ENCODE measurements around the gene SETD3. TPM values are rescaled to one million over a fixed set of nuclear protein-coding genes. Genes with fewer than 3 reads are reported as not detected.
A peak's percentile ranks its signal among the peaks of the same experiment; 100 is the strongest.

The SETD3 gene
- total and polyA plus RNA-seq, 2 experiments from 2014 or later, result 60.1 to 67.5 TPM

DNA sequence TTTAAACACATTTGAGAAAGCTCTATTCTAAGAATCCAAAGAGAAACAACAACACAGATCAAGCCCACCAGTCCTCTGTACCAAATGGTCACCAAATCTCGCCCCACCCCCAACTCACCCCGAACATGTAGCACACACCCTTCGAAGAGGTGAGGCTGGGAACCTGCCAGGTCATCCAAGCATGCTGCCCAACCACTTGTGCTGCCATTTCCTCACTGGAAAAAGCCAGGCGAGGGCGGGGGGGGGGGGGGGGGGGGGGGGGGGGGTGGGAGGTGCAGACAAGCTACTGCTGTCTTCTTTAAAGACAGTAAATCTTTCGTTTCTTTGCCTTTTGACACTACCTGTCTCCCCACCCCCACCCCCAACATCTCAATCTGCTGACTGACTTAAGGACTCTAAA lies 59.9 kb downstream of the SETD3 start:
- H3K4me1 ChIP-seq (ENCODE audit: low read depth), result peaks cover 9% of the 10 kb centered on the region
- DNase-seq (ENCODE audit: low read depth in 1 of 2, low spot score in 1 of 2), result peak in 1 of 2 donors; percentile 14

DNA sequence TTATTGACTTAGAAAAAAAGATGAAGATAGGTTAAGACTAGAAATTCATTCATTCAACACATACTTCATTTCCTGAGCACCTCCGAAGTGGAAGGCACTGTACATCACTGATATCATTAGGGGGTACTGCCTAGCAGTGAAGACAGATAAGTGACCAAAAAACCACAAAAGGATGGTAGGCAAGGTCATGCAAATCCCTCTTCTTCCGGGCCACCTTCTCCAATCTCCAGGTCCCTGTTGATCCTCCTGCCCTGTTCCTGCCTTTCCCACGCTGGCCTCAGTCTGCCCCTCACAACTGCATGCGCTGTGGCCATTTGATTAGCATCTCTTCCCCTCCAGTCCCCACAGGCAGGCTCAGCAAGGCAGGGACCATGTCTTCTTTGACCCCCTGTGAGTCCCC lies 60.8 kb downstream of the SETD3 start:
- TF ChIP-seq, protein P1, sequence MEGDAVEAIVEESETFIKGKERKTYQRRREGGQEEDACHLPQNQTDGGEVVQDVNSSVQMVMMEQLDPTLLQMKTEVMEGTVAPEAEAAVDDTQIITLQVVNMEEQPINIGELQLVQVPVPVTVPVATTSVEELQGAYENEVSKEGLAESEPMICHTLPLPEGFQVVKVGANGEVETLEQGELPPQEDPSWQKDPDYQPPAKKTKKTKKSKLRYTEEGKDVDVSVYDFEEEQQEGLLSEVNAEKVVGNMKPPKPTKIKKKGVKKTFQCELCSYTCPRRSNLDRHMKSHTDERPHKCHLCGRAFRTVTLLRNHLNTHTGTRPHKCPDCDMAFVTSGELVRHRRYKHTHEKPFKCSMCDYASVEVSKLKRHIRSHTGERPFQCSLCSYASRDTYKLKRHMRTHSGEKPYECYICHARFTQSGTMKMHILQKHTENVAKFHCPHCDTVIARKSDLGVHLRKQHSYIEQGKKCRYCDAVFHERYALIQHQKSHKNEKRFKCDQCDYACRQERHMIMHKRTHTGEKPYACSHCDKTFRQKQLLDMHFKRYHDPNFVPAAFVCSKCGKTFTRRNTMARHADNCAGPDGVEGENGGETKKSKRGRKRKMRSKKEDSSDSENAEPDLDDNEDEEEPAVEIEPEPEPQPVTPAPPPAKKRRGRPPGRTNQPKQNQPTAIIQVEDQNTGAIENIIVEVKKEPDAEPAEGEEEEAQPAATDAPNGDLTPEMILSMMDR (IDR thresholded peaks at IDR 0.05; ENCODE audit: low read depth, low read length), result no peak
- H3K4me1 ChIP-seq (ENCODE audit: low read depth), result peaks cover 15% of the 10 kb centered on the region

More for the DNA sequence above, 59.9 kb downstream of the SETD3 start:
- Histone ChIP-seq H3K9me3 (ENCODE audit: low read depth) (no peaks in the 10 kb centered on the region), H3K36me3 (no peaks in the 10 kb centered on the region), H3K27me3 (no peaks in the 10 kb centered on the region), H3K4me3 (no peak overlapping the region), H3K27ac (no peak overlapping the region)
- TF ChIP-seq, protein P1 (IDR thresholded peaks at IDR 0.05; ENCODE audit: low read depth, low read length), result no peak

DNA sequence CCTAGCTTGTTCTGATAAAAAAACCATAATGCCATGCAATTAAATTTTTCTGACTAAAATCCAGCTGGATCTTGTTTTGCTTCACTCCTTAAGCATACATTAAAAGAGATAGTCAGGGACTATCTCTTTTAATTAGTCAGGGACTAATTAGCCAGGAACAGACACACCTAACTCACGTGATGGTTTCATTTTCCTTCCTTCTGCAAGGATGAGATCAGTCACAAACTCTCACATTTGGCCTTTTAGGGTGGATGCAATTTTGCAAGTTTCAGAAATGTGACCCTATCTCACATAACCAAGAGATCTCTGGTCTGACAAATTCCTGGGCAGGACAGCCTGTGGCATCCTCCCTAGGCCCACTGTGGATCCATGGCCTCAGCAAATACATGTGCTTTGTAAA lies 62.4 kb downstream of the SETD3 start:
- TF ChIP-seq, protein P1 (IDR thresholded peaks at IDR 0.05; ENCODE audit: low read depth, low read length), result no peak
- Histone ChIP-seq H3K4me3 (no peak overlapping the region), H3K36me3 (no peaks in the 10 kb centered on the region), H3K9me3 (ENCODE audit: low read depth) (no peaks in the 10 kb centered on the region), H3K27ac (no peak overlapping the region), H3K4me1 (ENCODE audit: low read depth) (peaks cover 7% of the 10 kb centered on the region), H3K27me3 (no peaks in the 10 kb centered on the region)
- no peak for DNase-seq (ENCODE audit: low read depth in 1 of 2, low spot score in 1 of 2)

More for the DNA sequence above, 60.8 kb downstream of the SETD3 start:
- DNase-seq (ENCODE audit: low read depth in 1 of 2, low spot score in 1 of 2), result no peak
- no peaks in the 10 kb centered on the region for H3K36me3 ChIP-seq
- no peaks in the 10 kb centered on the region for H3K27me3 ChIP-seq
- no peak overlapping the region for H3K4me3 ChIP-seq
- H3K9me3 ChIP-seq (ENCODE audit: low read depth), result no peaks in the 10 kb centered on the region
- H3K27ac ChIP-seq, result no peak overlapping the region

DNA sequence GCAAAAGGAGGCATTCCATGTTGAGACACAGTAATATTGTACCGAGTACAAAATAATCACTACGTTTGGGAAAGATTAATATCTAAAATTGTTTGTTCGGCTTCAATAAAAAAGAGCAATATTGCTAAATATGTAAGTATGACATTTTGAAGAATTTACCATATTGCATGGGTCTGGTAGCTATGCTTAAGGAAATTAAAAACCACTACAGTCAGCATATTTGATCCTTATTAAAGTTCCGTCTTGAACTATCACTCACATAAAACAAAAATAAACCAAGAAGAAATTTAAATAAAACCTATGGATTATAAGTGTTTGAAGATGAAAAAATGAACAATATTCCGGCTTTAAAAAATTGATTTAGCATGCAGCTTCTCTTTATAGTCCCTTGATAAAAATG lies 63.8 kb downstream of the SETD3 start:
- Histone ChIP-seq H3K36me3 (no peaks in the 10 kb centered on the region), H3K27ac (no peak overlapping the region)
- no peak for DNase-seq (ENCODE audit: low read depth in 1 of 2, low spot score in 1 of 2)

DNA sequence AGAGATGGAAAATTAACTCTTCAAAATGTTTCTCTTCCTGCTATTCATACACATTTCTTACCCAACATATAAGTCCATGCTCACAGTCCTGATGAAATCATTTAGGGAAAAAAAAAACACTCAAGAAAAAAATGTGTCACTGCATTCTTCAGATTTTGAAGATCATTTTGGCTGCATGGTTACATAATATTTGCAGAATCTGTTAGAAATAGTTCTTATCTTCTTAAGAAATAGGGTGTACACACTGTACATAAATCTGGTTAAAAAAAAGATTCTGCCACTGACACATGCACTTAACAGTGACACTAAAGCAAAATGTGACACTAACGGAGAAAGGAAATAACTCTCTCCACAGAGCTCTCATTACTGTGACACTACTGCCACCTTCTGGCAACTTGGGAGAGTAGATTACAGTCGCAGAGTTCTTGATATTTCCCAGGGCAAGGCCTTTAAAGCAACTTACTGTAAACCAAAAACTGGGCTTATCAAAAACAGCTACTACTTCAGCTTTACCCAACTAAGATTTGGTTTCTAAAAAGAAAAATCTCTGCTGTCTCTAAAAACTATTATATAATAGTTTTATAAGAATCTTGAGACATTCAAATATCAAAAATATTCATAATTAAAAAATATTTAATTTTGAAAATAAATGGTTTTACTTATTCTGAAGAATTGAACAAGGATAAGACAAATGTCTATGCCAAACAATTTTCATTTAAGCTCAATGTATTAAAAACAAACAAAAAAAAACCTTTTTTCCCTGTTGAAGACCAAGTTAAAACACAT lies 65.0 kb downstream of the SETD3 start:
- Histone ChIP-seq H3K27me3 (no peaks in the 10 kb centered on the region), H3K9me3 (ENCODE audit: low read depth) (no peaks in the 10 kb centered on the region), H3K36me3 (no peaks in the 10 kb centered on the region), H3K27ac (no peak overlapping the region), H3K4me1 (ENCODE audit: low read depth) (peaks cover 7% of the 10 kb centered on the region), H3K4me3 (no peak overlapping the region)
- peak; percentile 85 to 89 for DNase-seq (ENCODE audit: low read depth in 1 of 2, low spot score in 1 of 2)
- TF ChIP-seq, protein P1 (IDR thresholded peaks at IDR 0.05; ENCODE audit: low read depth, low read length), result peak; percentile 77

More for the DNA sequence above, 63.8 kb downstream of the SETD3 start:
- TF ChIP-seq, protein P1 (IDR thresholded peaks at IDR 0.05; ENCODE audit: low read depth, low read length), result no peak
- Histone ChIP-seq H3K4me3 (no peak overlapping the region), H3K27me3 (no peaks in the 10 kb centered on the region), H3K9me3 (ENCODE audit: low read depth) (no peaks in the 10 kb centered on the region), H3K4me1 (ENCODE audit: low read depth) (peaks cover 7% of the 10 kb centered on the region)

Measured in cardiac muscle cell (in vitro differentiated cells and primary cell).